Nephron (organoid): ENCODE measurements around the gene ID1.
"Not testable (repeated sequence)": the region's sequence is repeated elsewhere in the genome, so short reads cannot be mapped to it uniquely, and the experiment has no call there.

ENCODE experiments used
- H3K27ac Mint-ChIP-seq, 3 experiments: 2 replicates each; pipeline ENCODE4 v1.8.0; 2020; ENCODE audit warnings: mixed read lengths in 3 of 3, mild to moderate bottlenecking in 2 of 3, moderate library complexity in 1 of 3
- H3K27me3 Mint-ChIP-seq: 2 replicates; pipeline ENCODE4 v1.8.0; 2021; ENCODE audit warnings: low read depth, mild to moderate bottlenecking, moderate library complexity, mixed read lengths
- H3K36me3 Mint-ChIP-seq: 2 replicates; pipeline ENCODE4 v1.8.0; 2020; ENCODE audit warnings: low read depth, mixed read lengths
- H3K4me1 Mint-ChIP-seq: 2 replicates; pipeline ENCODE4 v1.8.0; 2020; ENCODE audit warnings: mixed read lengths
- H3K4me3 Mint-ChIP-seq, 3 experiments: 2 replicates each; pipeline ENCODE4 v1.8.0; 2020; ENCODE audit warnings: mild to moderate bottlenecking in 3 of 3, mixed read lengths in 3 of 3, moderate library complexity in 2 of 3
- H3K9me3 Mint-ChIP-seq: 2 replicates; pipeline ENCODE4 v1.8.0; 2020; ENCODE audit warnings: mixed read lengths
- TF ChIP-seq, protein P1 (sequence below), 3 experiments: fragments of 200-600 bp; sonication (generic); IDR thresholded peaks; one replicate each; pipeline ENCODE4 v1.5.0; 2021; ENCODE audit warnings: antibody characterized with exemption in 3 of 3; ENCODE audit not compliant: unreplicated experiment in 3 of 3

Gene ID1

GRCh38 chr20:31638816-31639215 lies 33.7 kb downstream of the ID1 start:
- H3K36me3 Mint-ChIP-seq: no peaks in the 10 kb centered on the region
- no peak overlapping the region for H3K4me3 Mint-ChIP-seq
- TF ChIP-seq, protein P1, sequence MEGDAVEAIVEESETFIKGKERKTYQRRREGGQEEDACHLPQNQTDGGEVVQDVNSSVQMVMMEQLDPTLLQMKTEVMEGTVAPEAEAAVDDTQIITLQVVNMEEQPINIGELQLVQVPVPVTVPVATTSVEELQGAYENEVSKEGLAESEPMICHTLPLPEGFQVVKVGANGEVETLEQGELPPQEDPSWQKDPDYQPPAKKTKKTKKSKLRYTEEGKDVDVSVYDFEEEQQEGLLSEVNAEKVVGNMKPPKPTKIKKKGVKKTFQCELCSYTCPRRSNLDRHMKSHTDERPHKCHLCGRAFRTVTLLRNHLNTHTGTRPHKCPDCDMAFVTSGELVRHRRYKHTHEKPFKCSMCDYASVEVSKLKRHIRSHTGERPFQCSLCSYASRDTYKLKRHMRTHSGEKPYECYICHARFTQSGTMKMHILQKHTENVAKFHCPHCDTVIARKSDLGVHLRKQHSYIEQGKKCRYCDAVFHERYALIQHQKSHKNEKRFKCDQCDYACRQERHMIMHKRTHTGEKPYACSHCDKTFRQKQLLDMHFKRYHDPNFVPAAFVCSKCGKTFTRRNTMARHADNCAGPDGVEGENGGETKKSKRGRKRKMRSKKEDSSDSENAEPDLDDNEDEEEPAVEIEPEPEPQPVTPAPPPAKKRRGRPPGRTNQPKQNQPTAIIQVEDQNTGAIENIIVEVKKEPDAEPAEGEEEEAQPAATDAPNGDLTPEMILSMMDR (IDR thresholded peaks at IDR 0.05; ENCODE audit: unreplicated experiment in 3 of 3): no peak
- no peak overlapping the region for H3K27ac Mint-ChIP-seq
- H3K4me1 Mint-ChIP-seq: no peaks in the 10 kb centered on the region
- peaks cover 4% of the 10 kb centered on the region for H3K27me3 Mint-ChIP-seq
- H3K9me3 Mint-ChIP-seq: no peaks in the 10 kb centered on the region

DNA sequence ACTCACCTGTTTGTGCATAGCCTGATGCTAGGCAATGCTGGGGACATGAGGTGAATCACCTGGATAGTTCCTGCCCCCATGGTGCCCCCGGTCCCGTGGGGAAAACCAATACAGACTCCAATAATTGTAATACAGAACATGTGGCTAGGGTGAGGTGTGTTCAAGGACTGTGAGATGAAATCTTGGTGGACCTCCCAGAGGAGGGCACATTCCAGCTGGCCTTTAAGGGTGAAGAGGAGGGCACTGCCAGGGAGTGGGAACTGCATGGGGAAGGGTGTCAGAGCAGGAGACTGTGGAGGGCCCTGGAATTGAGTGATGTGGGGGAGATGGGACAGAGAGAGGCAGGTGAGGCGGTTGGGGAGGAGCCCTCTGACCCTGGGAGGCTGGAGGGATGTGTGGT lies 35.2 kb downstream of the ID1 start:
- Mint-ChIP-seq H3K4me3 (no peak overlapping the region), H3K36me3 (no peaks in the 10 kb centered on the region), H3K9me3 (no peaks in the 10 kb centered on the region), H3K27me3 (peaks cover 4% of the 10 kb centered on the region), H3K4me1 (no peaks in the 10 kb centered on the region), H3K27ac (no peak overlapping the region)
- TF ChIP-seq, protein P1 (IDR thresholded peaks at IDR 0.05; ENCODE audit: unreplicated experiment in 3 of 3): no peak

DNA sequence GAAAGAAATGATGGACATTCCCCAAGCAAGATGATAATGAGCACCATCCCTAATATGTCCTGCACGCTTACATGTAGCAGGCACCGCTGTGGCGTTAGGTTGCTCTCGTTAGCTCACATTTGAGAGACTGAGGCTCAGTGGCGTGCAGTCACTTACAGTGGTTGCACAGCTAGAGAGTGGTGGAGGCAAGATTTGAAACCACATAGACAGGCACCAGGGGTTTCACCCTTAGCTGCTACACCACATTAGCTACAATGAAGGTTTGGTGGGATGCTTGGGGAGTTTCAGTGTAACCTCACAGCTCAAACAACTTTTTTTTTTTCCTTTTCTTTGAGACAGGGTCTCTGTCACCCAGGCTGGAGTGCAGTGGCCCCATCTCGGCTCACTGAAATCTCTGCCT lies 36.3 kb downstream of the ID1 start:
- Mint-ChIP-seq H3K36me3 (no peaks in the 10 kb centered on the region), H3K27me3 (peaks cover 4% of the 10 kb centered on the region), H3K4me1 (no peaks in the 10 kb centered on the region), H3K9me3 (no peaks in the 10 kb centered on the region), H3K27ac (no peak overlapping the region), H3K4me3 (no peak overlapping the region)
- TF ChIP-seq, protein P1 (IDR thresholded peaks at IDR 0.05; ENCODE audit: unreplicated experiment in 3 of 3): no peak

- Mint-ChIP-seq H3K27me3 (peaks cover 4% of the 10 kb centered on the region), H3K9me3 (no peaks in the 10 kb centered on the region)
- TF ChIP-seq, protein P1 (IDR thresholded peaks at IDR 0.05; ENCODE audit: unreplicated experiment in 3 of 3): no peak
Observed at GRCh38 chr20:31642837-31643236, 37.7 kb downstream of the ID1 start.

DNA sequence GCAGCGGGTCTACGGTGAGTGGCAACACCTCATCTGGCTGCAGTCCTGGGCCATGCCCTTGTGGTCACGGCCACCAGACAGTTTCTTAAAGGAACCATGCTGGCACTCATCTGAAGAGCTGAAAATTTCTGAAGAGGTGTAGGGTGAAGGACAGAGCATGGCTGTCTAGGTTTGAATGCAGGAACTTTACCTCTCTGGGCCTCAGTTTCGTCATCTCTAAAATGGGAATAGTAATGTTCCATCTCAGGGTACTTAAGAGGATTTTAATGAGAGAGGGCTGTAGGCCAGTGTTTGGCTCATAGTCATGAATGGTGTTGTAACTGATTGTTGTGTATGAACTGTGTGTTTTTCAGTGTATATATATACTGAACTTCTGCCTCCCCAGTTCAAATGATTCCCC lies 38.4 kb downstream of the ID1 start:
- Mint-ChIP-seq H3K9me3 (no peaks in the 10 kb centered on the region), H3K4me3 (no peak overlapping the region), H3K27me3 (peaks cover 4% of the 10 kb centered on the region), H3K4me1 (no peaks in the 10 kb centered on the region), H3K36me3 (no peaks in the 10 kb centered on the region), H3K27ac (no peak overlapping the region)
- TF ChIP-seq, protein P1 (IDR thresholded peaks at IDR 0.05; ENCODE audit: unreplicated experiment in 3 of 3): no peak

More at GRCh38 chr20:31642837-31643236, 37.7 kb downstream of the ID1 start:
- Mint-ChIP-seq H3K36me3 (no peaks in the 10 kb centered on the region), H3K4me3 (no peak overlapping the region), H3K27ac (no peak overlapping the region), H3K4me1 (no peaks in the 10 kb centered on the region)

DNA sequence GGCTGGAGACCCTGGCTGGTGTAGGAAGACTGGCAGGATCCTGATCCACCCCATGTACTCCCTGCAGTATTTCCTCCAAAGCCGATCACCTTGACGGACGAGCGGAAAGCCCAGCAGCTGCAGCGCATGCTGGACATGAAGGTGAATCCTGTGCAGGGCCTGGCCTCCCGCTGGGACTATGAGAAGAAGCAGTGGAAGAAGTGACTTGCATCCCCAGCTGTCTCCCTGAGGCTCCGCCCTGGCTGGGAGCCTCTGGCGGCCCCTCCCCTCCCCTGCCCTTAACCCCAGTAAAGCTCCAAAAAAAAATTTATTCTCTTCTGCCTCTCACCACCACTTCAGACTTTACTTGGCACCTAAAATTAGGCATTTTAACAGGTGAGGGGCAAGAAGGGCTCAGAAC lies 39.6 kb downstream of the ID1 start:
- TF ChIP-seq, protein P1 (IDR thresholded peaks at IDR 0.05; ENCODE audit: unreplicated experiment in 3 of 3): no peak
- Mint-ChIP-seq H3K4me1 (no peaks in the 10 kb centered on the region), H3K36me3 (no peaks in the 10 kb centered on the region), H3K9me3 (no peaks in the 10 kb centered on the region), H3K27me3 (peaks cover 4% of the 10 kb centered on the region), H3K27ac (no peak overlapping the region), H3K4me3 (no peak overlapping the region)

DNA sequence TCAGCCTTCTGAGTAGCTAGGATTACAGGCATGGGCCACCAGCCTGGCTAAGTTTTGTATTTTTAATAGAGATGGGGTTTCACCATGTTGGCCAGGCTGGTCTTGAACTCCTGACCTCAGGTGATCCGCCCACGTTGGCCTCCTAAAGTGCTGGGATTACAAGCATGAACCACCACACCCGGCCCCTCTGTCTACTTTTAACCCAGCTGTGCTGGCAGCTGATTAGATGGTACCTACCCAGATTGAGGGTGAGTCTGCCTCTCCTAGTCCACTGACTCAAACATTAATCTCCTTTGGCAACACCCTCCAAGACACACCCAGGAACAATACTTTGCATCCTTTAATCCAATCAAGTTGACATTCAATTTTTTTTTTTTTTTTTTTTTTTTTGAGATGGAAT lies 43.0 kb downstream of the ID1 start:
- not testable (repeated sequence) for H3K4me3 Mint-ChIP-seq, H3K4me1 Mint-ChIP-seq, H3K9me3 Mint-ChIP-seq, H3K27me3 Mint-ChIP-seq, H3K36me3 Mint-ChIP-seq, H3K27ac Mint-ChIP-seq
